OCI-LY1 (cell line): Measurements from ENCODE around the gene DIAPH2.

Experiments used
- H2AFZ ChIP-seq: fragments of 200-600 bp; sonication (generic), shearing (Covaris generic); 2 replicates; pipeline ENCODE4 v1.6.0; 2014; ENCODE audit warnings: antibody characterized with exemption, mild to moderate bottlenecking, low read length
- H3F3A ChIP-seq: fragments of 200-600 bp; sonication (generic), shearing (Covaris generic); 2 replicates; pipeline ENCODE4 v1.6.0; 2014; ENCODE audit warnings: mild to moderate bottlenecking, antibody characterized with exemption, low read length, moderate library complexity; ENCODE audit not compliant: insufficient read depth
- H3K27ac ChIP-seq: fragments of 200-600 bp; sonication (generic); 2 replicates; pipeline ENCODE4 v1.5.1; 2014; ENCODE audit warnings: low read length, mixed run types, mild to moderate bottlenecking, low read depth; ENCODE audit not compliant: poor library complexity, severe bottlenecking
- H3K27me3 ChIP-seq: fragments of 200-600 bp; sonication (generic); 2 replicates; pipeline ENCODE4 v1.6.0; 2014; ENCODE audit warnings: antibody characterized with exemption, mild to moderate bottlenecking, low read length, moderate library complexity; ENCODE audit not compliant: insufficient read depth
- H3K36me3 ChIP-seq: fragments of 200-600 bp; sonication (generic); 2 replicates; pipeline ENCODE4 v1.6.1; 2014; ENCODE audit warnings: mild to moderate bottlenecking, antibody characterized with exemption, low read length, moderate library complexity, mixed read lengths; ENCODE audit not compliant: insufficient read depth
- H3K4me1 ChIP-seq: fragments of 200-600 bp; sonication (generic); 2 replicates; pipeline ENCODE4 v1.5.1; 2014; ENCODE audit warnings: mild to moderate bottlenecking, low read length, moderate library complexity; ENCODE audit not compliant: insufficient read depth, severe bottlenecking
- H3K4me2 ChIP-seq: fragments of 200-600 bp; sonication (generic), shearing (Covaris generic); 2 replicates; pipeline ENCODE4 v1.6.1; 2014; ENCODE audit warnings: low read length
- H3K4me3 ChIP-seq: fragments of 200-600 bp; sonication (generic); 2 replicates; pipeline ENCODE4 v1.5.1; 2014; ENCODE audit warnings: low read length, low read depth, mild to moderate bottlenecking, mixed read lengths; ENCODE audit not compliant: poor library complexity, severe bottlenecking
- H3K79me2 ChIP-seq: fragments of 200-600 bp; shearing (Covaris generic); 2 replicates; pipeline ENCODE4 v1.6.1; 2016; ENCODE audit warnings: mixed run types, low read length, mixed read lengths; ENCODE audit not compliant: insufficient read depth
- H3K9ac ChIP-seq: fragments of 200-600 bp; sonication (generic), shearing (Covaris generic); 2 replicates; pipeline ENCODE4 v1.6.1; 2014; ENCODE audit warnings: mild to moderate bottlenecking, low read length, mixed read lengths
- H3K9me2 ChIP-seq: fragments of 200-600 bp; sonication (generic), shearing (Covaris generic); 2 replicates; pipeline ENCODE4 v1.6.1; 2014; ENCODE audit warnings: low read depth, mild to moderate bottlenecking, low read length, mixed read lengths
- H3K9me3 ChIP-seq: fragments of 200-600 bp; shearing (Covaris generic); 2 replicates; pipeline ENCODE4 v1.6.1; 2014; ENCODE audit warnings: low read length, mixed read lengths
- H4K20me1 ChIP-seq: fragments of 200-600 bp; sonication (generic), shearing (Covaris generic); 2 replicates; pipeline ENCODE4 v1.6.0; 2016; ENCODE audit warnings: mild to moderate bottlenecking, low read length; ENCODE audit not compliant: insufficient read depth
- CTCF ChIP-seq: fragments of 200-600 bp; sonication (generic), shearing (Covaris generic); IDR thresholded peaks from 2 replicates; pipeline ENCODE4 v1.5.1; 2017; ENCODE audit warnings: mild to moderate bottlenecking, antibody characterized with exemption, low read length, moderate library complexity, mixed read lengths
- EZH2 ChIP-seq: fragments of 200-600 bp; sonication (generic), shearing (Covaris generic); IDR thresholded peaks from 2 replicates; pipeline ENCODE4 v1.8.0; 2017; ENCODE audit warnings: borderline replicate concordance, mixed run types, mild to moderate bottlenecking, antibody characterized with exemption, low read length, moderate library complexity, mixed read lengths

DIAPH2 gene

GRCh38 chrX:97594646-97595224 lies 910.1 kb downstream of the DIAPH2 start:
- Histone ChIP-seq H3K27me3 (no peaks in the 10 kb centered on the region), H3K4me1 (no peaks in the 10 kb centered on the region), H3K36me3 (no peaks in the 10 kb centered on the region), H3K9ac (no peak overlapping the region), H3K79me2 (no peaks in the 10 kb centered on the region), H3K4me3 (no peak overlapping the region), H4K20me1 (no peaks in the 10 kb centered on the region), H3K4me2 (no peak overlapping the region), H3K9me3 (no peaks in the 10 kb centered on the region), H3K9me2 (no peaks in the 10 kb centered on the region), H3F3A (no peaks in the 10 kb centered on the region), H2AFZ (no peak overlapping the region), H3K27ac (no peak overlapping the region)
- no peak for TF ChIP-seq EZH2
- TF ChIP-seq CTCF = no peak

- Histone ChIP-seq H3F3A (no peaks in the 10 kb centered on the region), H3K9me3 (no peaks in the 10 kb centered on the region), H3K4me2 (no peak overlapping the region), H3K27ac (no peak overlapping the region), H3K79me2 (no peaks in the 10 kb centered on the region), H4K20me1 (no peaks in the 10 kb centered on the region), H3K4me3 (no peak overlapping the region), H3K36me3 (no peaks in the 10 kb centered on the region), H2AFZ (no peak overlapping the region), H3K27me3 (no peaks in the 10 kb centered on the region), H3K9me2 (no peaks in the 10 kb centered on the region), H3K4me1 (no peaks in the 10 kb centered on the region), H3K9ac (no peak overlapping the region)
- TF ChIP-seq CTCF (no peak), EZH2 (no peak)
Observed at GRCh38 chrX:97597954-97598353, 913.3 kb downstream of the DIAPH2 start.

GRCh38 chrX:97602465-97603258 lies 918.0 kb downstream of the DIAPH2 start:
- Histone ChIP-seq H3K27ac (no peak overlapping the region), H3K36me3 (no peaks in the 10 kb centered on the region), H3K9ac (no peak overlapping the region), H3K9me3 (no peaks in the 10 kb centered on the region), H3K4me2 (no peak overlapping the region), H3K79me2 (no peaks in the 10 kb centered on the region), H3K4me3 (no peak overlapping the region), H3F3A (no peaks in the 10 kb centered on the region), H2AFZ (no peak overlapping the region), H4K20me1 (no peaks in the 10 kb centered on the region), H3K27me3 (no peaks in the 10 kb centered on the region), H3K9me2 (no peaks in the 10 kb centered on the region), H3K4me1 (no peaks in the 10 kb centered on the region)
- TF ChIP-seq CTCF (no peak), EZH2 (no peak)
